ENCODE results near the gene FANCI. TPM values are rescaled to one million over a fixed set of nuclear protein-coding genes. Genes with fewer than 3 reads are reported as not detected.

Gene FANCI
- total RNA-seq, 1 donor from 2014 or later: 66.5 TPM

GRCh38 chr15:89353991-89354390, 110.2 kb downstream of the FANCI start:
- Mint-ChIP-seq H3K9me3 (ENCODE audit: low read depth) (no peaks in the 10 kb centered on the region), H3K36me3 (ENCODE audit: insufficient read depth) (no peaks in the 10 kb centered on the region), H3K4me1 (ENCODE audit: low read depth) (peaks cover 15% of the 10 kb centered on the region), H3K27ac (no peak overlapping the region), H3K27me3 (peaks cover 79% of the 10 kb centered on the region), H3K4me3 (ENCODE audit: low read depth) (no peak overlapping the region)
- DNase-seq (ENCODE audit: low spot score, unreplicated experiment): no peak
- no peak for TF ChIP-seq CTCF (IDR thresholded peaks at IDR 0.05; ENCODE audit: unreplicated experiment)

GRCh38 chr15:89356634-89357298, 113.0 kb downstream of the FANCI start:
- DNase-seq (ENCODE audit: low spot score, unreplicated experiment): no peak

DNA sequence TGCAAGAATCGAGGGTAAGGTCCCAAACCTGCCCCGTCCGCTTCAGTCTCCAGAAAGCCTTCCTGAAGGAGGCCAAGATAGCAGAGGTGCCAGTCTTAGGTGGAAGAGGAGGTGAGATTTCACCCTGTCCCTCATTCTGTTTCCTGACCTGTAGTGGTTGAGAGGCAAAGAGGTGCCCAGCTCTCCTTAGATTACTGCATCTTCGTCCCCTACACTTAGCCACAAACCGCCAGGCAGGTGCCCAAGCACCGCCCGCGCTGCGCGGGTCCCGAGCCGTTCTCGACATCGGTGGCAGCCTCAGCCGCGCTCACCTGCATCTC, 114.6 kb downstream of the FANCI start:
- Mint-ChIP-seq H3K4me1 (ENCODE audit: low read depth) (peaks cover 15% of the 10 kb centered on the region), H3K27ac (no peak overlapping the region), H3K4me3 (ENCODE audit: low read depth) (no peak overlapping the region), H3K9me3 (ENCODE audit: low read depth) (no peaks in the 10 kb centered on the region), H3K27me3 (peaks cover 83% of the 10 kb centered on the region), H3K36me3 (ENCODE audit: insufficient read depth) (no peaks in the 10 kb centered on the region)
- DNase-seq (ENCODE audit: low spot score, unreplicated experiment): no peak
- no peak for TF ChIP-seq CTCF (IDR thresholded peaks at IDR 0.05; ENCODE audit: unreplicated experiment)

More at GRCh38 chr15:89356634-89357298, 113.0 kb downstream of the FANCI start:
- Mint-ChIP-seq H3K4me3 (ENCODE audit: low read depth) (no peak overlapping the region), H3K36me3 (ENCODE audit: insufficient read depth) (no peaks in the 10 kb centered on the region), H3K9me3 (ENCODE audit: low read depth) (no peaks in the 10 kb centered on the region), H3K27me3 (peaks cover 84% of the 10 kb centered on the region), H3K4me1 (ENCODE audit: low read depth) (peaks cover 15% of the 10 kb centered on the region), H3K27ac (no peak overlapping the region)
- TF ChIP-seq CTCF (IDR thresholded peaks at IDR 0.05; ENCODE audit: unreplicated experiment): peak; percentile 53

DNA sequence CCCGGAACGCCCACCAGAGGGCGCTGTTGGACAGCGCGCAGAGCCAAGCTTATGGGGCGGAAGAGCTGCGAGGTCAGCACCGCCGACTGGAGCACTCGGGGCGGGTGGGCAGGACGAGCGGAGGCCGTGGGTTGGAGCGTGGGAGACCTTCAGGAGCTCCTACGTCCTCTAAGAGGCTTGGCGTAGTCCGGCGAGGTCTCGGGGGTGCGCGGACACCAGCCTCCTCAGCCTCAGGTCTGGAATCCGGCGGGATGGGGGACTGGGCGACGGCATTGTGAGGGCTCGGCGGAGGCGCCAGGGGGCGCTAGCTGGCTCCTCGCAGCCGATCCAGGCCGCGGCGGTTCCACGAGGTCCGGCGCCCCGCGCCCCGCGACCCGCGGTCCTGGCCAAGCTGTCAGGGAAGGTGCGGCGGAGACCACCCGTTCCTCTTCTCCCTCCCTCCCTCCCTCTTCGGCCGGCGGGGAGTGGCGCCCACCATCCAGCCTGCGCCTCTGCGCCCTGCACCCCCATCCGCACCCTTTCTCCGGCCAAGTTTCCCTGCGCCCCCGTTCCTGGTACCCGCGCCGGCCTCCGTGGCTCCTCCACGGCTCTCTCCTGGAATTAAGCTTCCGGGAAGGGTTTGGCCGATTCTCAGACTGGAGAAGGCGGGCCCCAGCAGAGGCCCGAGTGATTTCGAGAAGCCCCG, 115.1 kb downstream of the FANCI start:
- TF ChIP-seq CTCF (IDR thresholded peaks at IDR 0.05; ENCODE audit: unreplicated experiment): peak; percentile 92
- H3K4me3 Mint-ChIP-seq (ENCODE audit: low read depth): peak overlapping the region; percentile 72
- no peak overlapping the region for H3K27ac Mint-ChIP-seq
- H3K36me3 Mint-ChIP-seq (ENCODE audit: insufficient read depth): no peaks in the 10 kb centered on the region
- peaks cover 83% of the 10 kb centered on the region for H3K27me3 Mint-ChIP-seq
- peaks cover 15% of the 10 kb centered on the region for H3K4me1 Mint-ChIP-seq (ENCODE audit: low read depth)
- no peaks in the 10 kb centered on the region for H3K9me3 Mint-ChIP-seq (ENCODE audit: low read depth)
- DNase-seq (ENCODE audit: low spot score, unreplicated experiment): peak; percentile 76

- Mint-ChIP-seq H3K27ac (no peak overlapping the region), H3K4me3 (ENCODE audit: low read depth) (no peak overlapping the region), H3K4me1 (ENCODE audit: low read depth) (peaks cover 15% of the 10 kb centered on the region), H3K27me3 (peaks cover 85% of the 10 kb centered on the region), H3K36me3 (ENCODE audit: insufficient read depth) (no peaks in the 10 kb centered on the region), H3K9me3 (ENCODE audit: low read depth) (no peaks in the 10 kb centered on the region)
- no peak for DNase-seq (ENCODE audit: low spot score, unreplicated experiment)
- no peak for TF ChIP-seq CTCF (IDR thresholded peaks at IDR 0.05; ENCODE audit: unreplicated experiment)
Measured at GRCh38 chr15:89359471-89360293, 115.9 kb downstream of the FANCI start.

Data from progenitor cell of endocrine pancreas (in vitro differentiated cells).